ENCODE results near the gene MKRN1. TPM values are rescaled to one million over a fixed set of nuclear protein-coding genes. Genes with fewer than 3 reads are reported as not detected.

Gene MKRN1
- total and polyA plus RNA-seq, 2 of the 4 experiments (the other 2 are of a cell fraction) = 47.2 to 83.0 TPM

- CTCF ChIA-PET = interaction anchor here (0.6 kb wide), 1 partner anchor 86 kb away, joined by 3 read pairs; no protein-coding TSS in a partner anchor
- no peak overlapping the region; the same call in 1 of the 2 replicates for H2AK5ac ChIP-seq (ENCODE audit: low read depth, low read length)
- peaks cover 4% of the 10 kb centered on the region; the same call in 1 of the 2 replicates for H3K4me1 ChIP-seq (ENCODE audit: control insufficient read depth, insufficient read depth, low read length)
- ATAC-seq (ENCODE audit: low read depth) (peak; percentile 49; the same call in 1 of the 2 replicates), DNase-seq (peak; percentile 33)
- no peak overlapping the region for H3K4ac ChIP-seq (ENCODE audit: low read depth, low read length)
- H3K14ac ChIP-seq (replicated peaks; ENCODE audit: low read depth, low read length) = no peak overlapping the region
- no peak overlapping the region for H2BK20ac ChIP-seq (ENCODE audit: low read depth, low read length)
- H3K18ac ChIP-seq (ENCODE audit: low read depth, low read length) = no peak overlapping the region
- no peak overlapping the region for H4K91ac ChIP-seq (ENCODE audit: insufficient read depth, low read depth, low read length)
- POLR2A ChIA-PET (ENCODE audit: unreplicated experiment) = interaction anchor here (0.5 kb wide), 1 partner anchor 106 kb away, joined by 12 read pairs; no protein-coding TSS in a partner anchor
- H2BK120ac ChIP-seq (ENCODE audit: low read depth, low read length) = no peak overlapping the region
- H2AK9ac ChIP-seq (replicated peaks; ENCODE audit: low read depth, low read length, poor library complexity) = peak overlapping the region; percentile 72
- H4K20me1 ChIP-seq (ENCODE audit: insufficient read depth, low read length) = no peaks in the 10 kb centered on the region; the same call in 1 of the 2 replicates
- dilution Hi-C loops (cut with HindIII; ENCODE audit: low sequenced_read_pairs, unreplicated experiment) = no loop called here
- H4K5ac ChIP-seq (ENCODE audit: low read depth, low read length) = no peak overlapping the region
- intact Hi-C loops (cut with micrococcal nuclease) = no loop called here
- H2BK15ac ChIP-seq (ENCODE audit: low read depth, low read length) = no peak overlapping the region; the same call in 2 of the 3 replicates
- H3K4me2 ChIP-seq (ENCODE audit: low read depth, low read length) = no peak overlapping the region
- 92% methylated on average over 15 of the region's 31 CpGs; no CpG with 5 or more reads in 1 of the 2 experiments for WGBS, 2 experiments (ENCODE audit: extremely low coverage in 2 of 2, insufficient read length in 1 of 2)
- BruUV-seq (replicated peaks) = no TSS peak
- no peak overlapping the region for H3K27ac ChIP-seq (ENCODE audit: insufficient read depth, low read length)
- peaks cover 11% of the 10 kb centered on the region for H3K9me1 ChIP-seq (ENCODE audit: insufficient read depth, low read length)
- H2AFZ ChIP-seq (replicated peaks; ENCODE audit: low read length, poor library complexity) = peak overlapping the region; percentile 23
- H3K9me3 ChIP-seq (ENCODE audit: control insufficient read depth, insufficient read depth, low read length) = no peaks in the 10 kb centered on the region
- no peak overlapping the region for H2BK5ac ChIP-seq (ENCODE audit: low read depth, low read length, poor library complexity, severe bottlenecking)
- no peak overlapping the region for H3K23ac ChIP-seq (ENCODE audit: low read depth, low read length)
- H3K36me3 ChIP-seq (ENCODE audit: control insufficient read depth, insufficient read depth, low read length) = peaks cover 23% of the 10 kb centered on the region
- no peaks in the 10 kb centered on the region for H3K27me3 ChIP-seq (ENCODE audit: control insufficient read depth, insufficient read depth, low read length)
- no peak overlapping the region for H4K8ac ChIP-seq (ENCODE audit: low read depth in 2 of 2, low read length in 2 of 2)
- no peak overlapping the region for H3K56ac ChIP-seq (ENCODE audit: extremely low read depth, insufficient read depth, low read length)
- in situ Hi-C loops (cut with MboI; ENCODE audit: low sequenced_read_pairs) = no loop called here
- no peak overlapping the region for H3K9ac ChIP-seq (ENCODE audit: low read depth, low read length)
- H3K79me1 ChIP-seq (ENCODE audit: low read depth in 1 of 2, low read length in 2 of 2) = no peaks in the 10 kb centered on the region; a peak in 1 of 4 replicates
- no peak overlapping the region for H3K4me3 ChIP-seq (ENCODE audit: insufficient read depth, low read depth, low read length)
- TF ChIP-seq, protein P1, sequence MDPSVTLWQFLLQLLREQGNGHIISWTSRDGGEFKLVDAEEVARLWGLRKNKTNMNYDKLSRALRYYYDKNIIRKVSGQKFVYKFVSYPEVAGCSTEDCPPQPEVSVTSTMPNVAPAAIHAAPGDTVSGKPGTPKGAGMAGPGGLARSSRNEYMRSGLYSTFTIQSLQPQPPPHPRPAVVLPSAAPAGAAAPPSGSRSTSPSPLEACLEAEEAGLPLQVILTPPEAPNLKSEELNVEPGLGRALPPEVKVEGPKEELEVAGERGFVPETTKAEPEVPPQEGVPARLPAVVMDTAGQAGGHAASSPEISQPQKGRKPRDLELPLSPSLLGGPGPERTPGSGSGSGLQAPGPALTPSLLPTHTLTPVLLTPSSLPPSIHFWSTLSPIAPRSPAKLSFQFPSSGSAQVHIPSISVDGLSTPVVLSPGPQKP (IDR thresholded peaks at IDR 0.05; ENCODE audit: borderline replicate concordance, low read depth, low read length) = no peak
- TF ChIP-seq RCOR1 (IDR thresholded peaks at IDR 0.05; ENCODE audit: insufficient replicate concordance, low read length) = no peak
- TF ChIP-seq POLR2A (IDR thresholded peaks at IDR 0.05; ENCODE audit: low read depth, low read length) = no peak
- no peak for TF ChIP-seq MAZ (IDR thresholded peaks at IDR 0.05; ENCODE audit: borderline replicate concordance, low read depth, low read length)
- TF ChIP-seq NFE2L2 (IDR thresholded peaks at IDR 0.05; ENCODE audit: low read depth, low read length) = no peak
- TF ChIP-seq BHLHE40 (IDR thresholded peaks at IDR 0.05; ENCODE audit: low read depth, low read length) = no peak
- no peak for TF ChIP-seq MXI1 (IDR thresholded peaks at IDR 0.05; ENCODE audit: borderline replicate concordance, low read depth, low read length)
- no peak for TF ChIP-seq SMC3 (IDR thresholded peaks at IDR 0.05; ENCODE audit: low read depth, low read length)
- TF ChIP-seq FOS (IDR thresholded peaks at IDR 0.05; ENCODE audit: low read depth, low read length) = no peak
- no peak for TF ChIP-seq MAFK (IDR thresholded peaks at IDR 0.05; ENCODE audit: low read depth, low read length)
- no peak for TF ChIP-seq USF2 (IDR thresholded peaks at IDR 0.05; ENCODE audit: low read depth, low read length)
- TF ChIP-seq RAD21 (IDR thresholded peaks at IDR 0.05; ENCODE audit: low read length) = no peak
- no peak for TF ChIP-seq CHD1 (IDR thresholded peaks at IDR 0.05; ENCODE audit: low read depth, low read length)
- no peak for TF ChIP-seq CEBPB (IDR thresholded peaks at IDR 0.05; ENCODE audit: low read depth, low read length)
Observed at GRCh38 chr7:140526787-140527664, 47.7 kb upstream of the MKRN1 start.

Measured in IMR-90 (cell line).